SK-N-MC (cell line): ENCODE data around the gene ADAMTSL3.

Experiments
- EZH2 ChIP-seq: fragments of 200-600 bp; sonication (generic); IDR thresholded peaks from one replicate; pipeline ENCODE4 v1.6.1; 2017; ENCODE audit warnings: antibody characterized with exemption
- POLR2AphosphoS5 ChIP-seq: IDR thresholded peaks from 2 replicates; pipeline ENCODE4 v1.6.1; 2012; ENCODE audit warnings: mild to moderate bottlenecking, low read depth, low read length, borderline replicate concordance

GRCh38 chr15:83745771-83746170 lies 91.8 kb downstream of the ADAMTSL3 start:
- TF ChIP-seq EZH2 (no peak), POLR2AphosphoS5 (no peak)
